GM23338 (cell line): ENCODE measurements around the gene RLF. TPM values are rescaled to one million over a fixed set of nuclear protein-coding genes. Genes with fewer than 3 reads are reported as not detected.

Source experiments
- ATAC-seq: fragments of 200-7000 bp; cut with Tn5 transposase; 3 replicates; pipeline ENCODE4 v1.9.1; 2020
- DNase-seq: peaks from one replicate; pipeline ENCODE4 v3.0.0-alpha.2; 2015; ENCODE audit warnings: low spot score
- H2AFZ ChIP-seq: fragments of 200-600 bp; sonication (generic); 2 replicates; pipeline ENCODE4 v1.8.0; 2016; ENCODE audit warnings: antibody characterized with exemption, mild to moderate bottlenecking, moderate library complexity
- H3F3A ChIP-seq: fragments of 200-600 bp; sonication (generic); replicated peaks from 2 replicates; pipeline ENCODE4 v1.8.0; 2017; ENCODE audit warnings: antibody characterized with exemption, mixed run types, low read depth
- H3K27ac ChIP-seq: fragments of 200-600 bp; sonication (generic); 2 replicates; pipeline ENCODE4 v1.6.1; 2016; ENCODE audit warnings: low read depth
- H3K27me3 ChIP-seq: fragments of 200-600 bp; sonication (generic); 2 replicates; pipeline ENCODE4 v1.8.0; 2016; ENCODE audit warnings: mild to moderate bottlenecking, mixed run types, moderate library complexity; ENCODE audit not compliant: insufficient read depth
- H3K36me3 ChIP-seq: fragments of 200-600 bp; sonication (generic); 2 replicates; pipeline ENCODE4 v1.8.0; 2016; ENCODE audit warnings: mild to moderate bottlenecking; ENCODE audit not compliant: insufficient read depth
- H3K4me1 ChIP-seq: fragments of 200-600 bp; sonication (generic); 2 replicates; pipeline ENCODE4 v1.8.0; 2016; ENCODE audit warnings: mild to moderate bottlenecking, moderate library complexity; ENCODE audit not compliant: insufficient read depth
- H3K4me2 ChIP-seq: fragments of 200-600 bp; sonication (generic); 2 replicates; pipeline ENCODE4 v1.7.1; 2017; ENCODE audit warnings: mixed run types
- H3K4me3 ChIP-seq: fragments of 200-600 bp; sonication (generic); 2 replicates; pipeline ENCODE4 v1.6.1; 2016; ENCODE audit warnings: mixed run types
- H3K79me2 ChIP-seq: fragments of 200-600 bp; sonication (generic); replicated peaks from 2 replicates; pipeline ENCODE4 v1.8.0; 2017; ENCODE audit warnings: mild to moderate bottlenecking; ENCODE audit not compliant: insufficient read depth
- H3K9me2 ChIP-seq: fragments of 200-600 bp; sonication (generic); 2 replicates; pipeline ENCODE4 v1.8.0; 2017; ENCODE audit not compliant: insufficient read depth
- H4K20me1 ChIP-seq: fragments of 200-600 bp; sonication (generic); replicated peaks from 2 replicates; pipeline ENCODE4 v1.8.0; 2017; ENCODE audit warnings: mild to moderate bottlenecking; ENCODE audit not compliant: insufficient read depth
- H3K27ac Mint-ChIP-seq: 2 replicates; pipeline ENCODE4 v1.8.0; 2020; ENCODE audit warnings: inconsistent platforms, mild to moderate bottlenecking, moderate library complexity, mixed read lengths
- H3K27me3 Mint-ChIP-seq: 3 replicates; pipeline ENCODE4 v1.8.0; 2022; ENCODE audit warnings: low read depth, mild to moderate bottlenecking, moderate library complexity, mixed read lengths, inconsistent platforms; ENCODE audit not compliant: insufficient read depth, poor library complexity
- H3K36me3 Mint-ChIP-seq: 3 replicates; pipeline ENCODE4 v1.8.0; 2021; ENCODE audit warnings: low read depth, mild to moderate bottlenecking, inconsistent platforms, moderate library complexity, mixed read lengths
- H3K4me1 Mint-ChIP-seq: 3 replicates; pipeline ENCODE4 v1.8.0; 2020; ENCODE audit warnings: mild to moderate bottlenecking, inconsistent platforms, mixed read lengths
- H3K4me3 Mint-ChIP-seq: 3 replicates; pipeline ENCODE4 v1.8.0; 2021; ENCODE audit warnings: moderate library complexity, mild to moderate bottlenecking, inconsistent platforms, mixed read lengths
- H3K9me3 Mint-ChIP-seq: 3 replicates; pipeline ENCODE4 v1.8.0; 2020; ENCODE audit warnings: moderate library complexity, mild to moderate bottlenecking, inconsistent platforms, mixed read lengths
- CREB1 ChIP-seq: fragments of 250-450 bp; sonication (Bioruptor Pico); IDR thresholded peaks from 2 replicates; pipeline ENCODE4 v1.5.0; 2020; ENCODE audit warnings: low read depth, mild to moderate bottlenecking, moderate library complexity
- ETS1 ChIP-seq: IDR thresholded peaks from 2 replicates; pipeline ENCODE4 v1.6.1; 2016; ENCODE audit warnings: antibody characterized with exemption
- EZH2 ChIP-seq: fragments of 200-600 bp; sonication (generic); IDR thresholded peaks from one replicate; pipeline ENCODE4 v1.8.0; 2017; ENCODE audit warnings: antibody characterized with exemption, mild to moderate bottlenecking, low read depth; ENCODE audit not compliant: unreplicated experiment
- EZH2phosphoT487 ChIP-seq: fragments of 200-600 bp; sonication (generic); IDR thresholded peaks from one replicate; pipeline ENCODE4 v1.8.1; 2018; ENCODE audit warnings: antibody characterized with exemption; ENCODE audit not compliant: unreplicated experiment
- ZNF114 ChIP-seq: fragments of 250-450 bp; sonication (Bioruptor Pico); IDR thresholded peaks from 2 replicates; pipeline ENCODE4 v1.5.0; 2020; ENCODE audit warnings: mild to moderate bottlenecking, moderate library complexity
- ZNF462 ChIP-seq: fragments of 250-450 bp; sonication (Bioruptor Pico); IDR thresholded peaks from 2 replicates; pipeline ENCODE4 v1.5.0; 2020; ENCODE audit warnings: mild to moderate bottlenecking, moderate library complexity
- polyA plus RNA-seq: library from polyadenylated mRNA; unstranded; fragments of >200 nt; fragmentation: Nextera tagmentation; extraction: Ambion mirVana; gene quantifications from 2 replicates; pipeline ENCODE4 v1.2.1, GENCODE V29; 2016
- total RNA-seq: library from RNA; depleted of rRNA; stranded (reverse); fragments of >200 nt; shearing (Covaris generic); gene quantifications from 2 replicates; pipeline ENCODE4 v1.2.3, GENCODE V29; 2014

Gene RLF
- total and polyA plus RNA-seq, 2 experiments from 2014 or later: 6.6 to 21.1 TPM

GRCh38 chr1:40239626-40240025 is 78.4 kb downstream of the RLF start:
- H3K4me1 ChIP-seq: no peaks in the 10 kb centered on the region
- no peaks in the 10 kb centered on the region for H3K79me2 ChIP-seq
- H3K36me3 ChIP-seq: peaks cover 27% of the 10 kb centered on the region; the same call in 1 of the 2 replicates
- Mint-ChIP-seq H3K36me3 (peaks cover 26% of the 10 kb centered on the region), H3K27me3 (no peaks in the 10 kb centered on the region), H3K27ac (no peak overlapping the region), H3K4me3 (no peak overlapping the region), H3K4me1 (no peaks in the 10 kb centered on the region), H3K9me3 (no peaks in the 10 kb centered on the region)
- H3K27ac ChIP-seq: no peak overlapping the region
- DNase-seq: no peak
- no peaks in the 10 kb centered on the region for H3K27me3 ChIP-seq
- no peaks in the 10 kb centered on the region for H3K9me2 ChIP-seq
- ATAC-seq: no peak
- TF ChIP-seq ETS1: no peak
- no peak for TF ChIP-seq EZH2phosphoT487
- TF ChIP-seq ZNF462: no peak
- TF ChIP-seq ZNF114 (CRISPR knock-in tag): no peak
- TF ChIP-seq EZH2: no peak
- no peak for TF ChIP-seq CREB1 (CRISPR knock-in tag)
- H2AFZ ChIP-seq: no peak overlapping the region
- H3F3A ChIP-seq: no peaks in the 10 kb centered on the region
- peaks cover 9% of the 10 kb centered on the region; the same call in 1 of the 2 replicates for H4K20me1 ChIP-seq
- H3K4me3 ChIP-seq: no peak overlapping the region
- H3K4me2 ChIP-seq: no peak overlapping the region
